ENCODE data around the gene GPATCH1. TPM values are rescaled to one million over a fixed set of nuclear protein-coding genes. Genes with fewer than 3 reads are reported as not detected.

GPATCH1 gene
- total RNA-seq, 2 donors from 2014 or later: 4.7 to 8.5 TPM

DNA sequence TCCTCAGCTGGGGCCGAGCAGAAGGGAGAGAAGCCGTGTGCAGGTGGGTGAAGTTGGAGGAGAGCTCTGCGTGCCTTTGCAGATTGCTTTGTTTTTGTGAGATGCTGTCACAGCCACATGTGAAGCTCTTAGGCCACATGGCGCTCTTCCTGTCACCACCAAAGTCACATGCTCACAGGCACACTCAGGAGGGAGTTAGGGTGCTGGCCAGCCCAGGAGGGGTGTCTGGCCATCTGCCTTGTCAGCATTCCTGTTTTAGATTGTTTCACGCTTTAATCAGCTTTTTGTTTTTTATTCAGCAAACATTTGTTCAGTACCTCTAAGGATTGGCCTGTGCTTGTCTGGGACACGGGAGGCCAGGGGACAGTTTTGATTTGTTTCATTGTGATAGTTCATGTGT lies 21.9 kb downstream of the GPATCH1 start:
- H3K4me1 ChIP-seq: no peaks in the 10 kb centered on the region
- H3K36me3 ChIP-seq: peaks cover 66% of the 10 kb centered on the region
- TF ChIP-seq, protein P1, sequence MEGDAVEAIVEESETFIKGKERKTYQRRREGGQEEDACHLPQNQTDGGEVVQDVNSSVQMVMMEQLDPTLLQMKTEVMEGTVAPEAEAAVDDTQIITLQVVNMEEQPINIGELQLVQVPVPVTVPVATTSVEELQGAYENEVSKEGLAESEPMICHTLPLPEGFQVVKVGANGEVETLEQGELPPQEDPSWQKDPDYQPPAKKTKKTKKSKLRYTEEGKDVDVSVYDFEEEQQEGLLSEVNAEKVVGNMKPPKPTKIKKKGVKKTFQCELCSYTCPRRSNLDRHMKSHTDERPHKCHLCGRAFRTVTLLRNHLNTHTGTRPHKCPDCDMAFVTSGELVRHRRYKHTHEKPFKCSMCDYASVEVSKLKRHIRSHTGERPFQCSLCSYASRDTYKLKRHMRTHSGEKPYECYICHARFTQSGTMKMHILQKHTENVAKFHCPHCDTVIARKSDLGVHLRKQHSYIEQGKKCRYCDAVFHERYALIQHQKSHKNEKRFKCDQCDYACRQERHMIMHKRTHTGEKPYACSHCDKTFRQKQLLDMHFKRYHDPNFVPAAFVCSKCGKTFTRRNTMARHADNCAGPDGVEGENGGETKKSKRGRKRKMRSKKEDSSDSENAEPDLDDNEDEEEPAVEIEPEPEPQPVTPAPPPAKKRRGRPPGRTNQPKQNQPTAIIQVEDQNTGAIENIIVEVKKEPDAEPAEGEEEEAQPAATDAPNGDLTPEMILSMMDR (IDR thresholded peaks at IDR 0.05): no peak
- no peaks in the 10 kb centered on the region for H3K9me3 ChIP-seq
- no peak overlapping the region for H3K4me3 ChIP-seq
- H3K27me3 ChIP-seq: no peaks in the 10 kb centered on the region
- no peak overlapping the region for H3K27ac ChIP-seq
- no peak for DNase-seq (ENCODE audit: low spot score)

DNA sequence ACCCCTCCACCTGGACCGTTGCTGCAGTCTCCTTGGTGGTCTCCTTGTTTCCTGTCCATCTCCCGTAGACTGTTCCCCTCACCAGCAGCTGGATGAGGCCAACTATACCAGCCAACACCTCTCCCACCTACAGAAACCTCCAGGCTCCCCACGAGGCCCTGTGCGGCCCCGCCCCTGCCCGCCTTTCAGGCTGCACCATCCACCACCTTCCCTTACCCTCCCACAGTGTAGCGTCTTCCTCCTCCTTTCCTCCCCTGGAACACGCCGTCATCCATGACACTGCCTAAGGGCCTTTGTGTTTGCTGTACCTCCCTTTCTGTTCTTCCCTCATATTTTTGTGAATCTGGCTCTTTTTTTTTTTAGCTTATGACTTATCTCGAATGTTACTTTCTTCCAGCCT lies 27.2 kb downstream of the GPATCH1 start:
- Histone ChIP-seq H3K4me1 (no peaks in the 10 kb centered on the region), H3K27ac (no peak overlapping the region), H3K36me3 (peaks cover 69% of the 10 kb centered on the region), H3K27me3 (no peaks in the 10 kb centered on the region), H3K9me3 (no peaks in the 10 kb centered on the region), H3K4me3 (no peak overlapping the region)
- DNase-seq (ENCODE audit: low spot score): no peak
- TF ChIP-seq, protein P1 (IDR thresholded peaks at IDR 0.05): no peak

DNA sequence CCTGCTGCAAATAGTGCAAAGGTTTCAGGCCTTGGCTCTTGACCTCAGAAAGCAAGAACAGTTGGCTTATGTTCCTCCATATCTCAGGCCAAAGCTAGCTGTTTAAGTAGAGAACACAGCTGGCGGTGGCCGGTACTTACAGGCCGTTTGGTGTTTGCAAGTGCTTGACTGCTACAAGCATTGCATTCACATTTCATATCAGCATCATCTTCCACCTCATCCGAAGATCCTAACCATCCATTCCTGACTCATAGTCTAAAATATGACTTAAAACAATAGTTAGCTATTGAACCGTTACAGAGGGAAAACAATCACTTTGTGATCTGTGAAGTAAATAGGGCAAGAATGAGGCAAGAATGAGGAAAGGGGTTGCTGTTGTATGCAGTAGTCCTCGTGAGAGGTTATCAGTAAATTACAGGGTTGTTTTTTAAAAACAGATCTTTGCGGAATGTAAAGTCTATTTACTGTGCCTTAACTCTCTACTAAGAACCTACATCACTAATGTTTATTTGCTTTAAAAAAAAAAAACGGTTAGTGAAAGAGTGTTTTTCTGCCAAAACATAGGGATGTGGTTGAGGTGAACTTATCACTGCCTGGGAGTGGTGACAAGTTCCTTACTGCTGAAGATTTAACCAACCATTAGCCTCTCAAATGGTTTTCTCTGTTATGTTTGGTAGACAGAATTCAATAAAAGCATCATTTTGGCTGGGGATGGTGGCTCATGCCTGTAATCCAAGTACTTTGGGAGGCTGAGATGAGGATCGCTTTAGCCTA lies 29.3 kb downstream of the GPATCH1 start:
- no peak overlapping the region for H3K4me3 ChIP-seq
- peaks cover 66% of the 10 kb centered on the region for H3K36me3 ChIP-seq
- no peaks in the 10 kb centered on the region for H3K27me3 ChIP-seq
- no peak for DNase-seq (ENCODE audit: low spot score)
- TF ChIP-seq, protein P1 (IDR thresholded peaks at IDR 0.05): no peak
- no peaks in the 10 kb centered on the region for H3K4me1 ChIP-seq
- no peaks in the 10 kb centered on the region for H3K9me3 ChIP-seq
- no peak overlapping the region for H3K27ac ChIP-seq

DNA sequence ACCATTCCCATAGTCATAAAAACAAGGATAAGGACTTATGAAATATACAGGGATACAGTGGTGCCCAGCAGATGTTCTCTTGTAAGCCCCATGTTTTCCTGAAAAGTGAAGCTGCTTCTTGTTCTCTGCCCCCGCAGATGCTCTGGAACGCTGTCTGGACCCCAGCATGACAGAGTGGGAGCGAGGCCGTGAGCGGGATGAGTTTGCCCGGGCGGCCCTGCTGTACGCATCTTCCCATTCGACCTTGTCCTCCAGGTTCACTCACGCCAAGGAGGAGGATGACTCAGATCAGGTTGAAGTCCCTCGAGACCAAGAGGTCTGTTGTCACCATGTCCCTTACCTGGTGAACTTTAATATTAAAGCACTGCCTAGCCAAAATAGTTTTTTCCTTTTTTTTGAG lies 30.6 kb downstream of the GPATCH1 start:
- peaks cover 71% of the 10 kb centered on the region for H3K36me3 ChIP-seq
- no peak overlapping the region for H3K4me3 ChIP-seq
- no peaks in the 10 kb centered on the region for H3K27me3 ChIP-seq
- H3K4me1 ChIP-seq: no peaks in the 10 kb centered on the region
- DNase-seq (ENCODE audit: low spot score): no peak
- no peak overlapping the region for H3K27ac ChIP-seq
- TF ChIP-seq, protein P1 (IDR thresholded peaks at IDR 0.05): no peak
- no peaks in the 10 kb centered on the region for H3K9me3 ChIP-seq

DNA sequence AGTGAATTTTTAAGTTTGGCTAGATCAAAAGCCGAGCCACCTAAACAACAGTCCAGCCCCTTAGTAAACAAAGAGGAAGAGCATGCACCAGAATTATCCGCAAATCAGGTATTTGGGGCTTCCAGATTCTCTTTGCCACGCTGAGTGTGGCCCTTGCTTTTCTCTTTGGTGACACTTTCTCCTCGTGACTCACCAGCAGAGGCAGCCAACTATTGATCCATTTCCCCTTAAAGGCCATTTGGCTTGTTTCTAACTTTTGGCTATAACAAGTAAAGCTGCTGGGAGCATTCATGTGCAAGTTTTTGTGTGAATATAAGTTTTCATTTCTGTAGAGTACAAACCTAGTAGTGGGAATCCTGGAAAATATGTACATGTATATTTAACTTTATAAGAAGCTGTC lies 33.3 kb downstream of the GPATCH1 start:
- Histone ChIP-seq H3K9me3 (no peaks in the 10 kb centered on the region), H3K36me3 (peaks cover 71% of the 10 kb centered on the region), H3K27me3 (no peaks in the 10 kb centered on the region), H3K27ac (no peak overlapping the region), H3K4me3 (no peak overlapping the region), H3K4me1 (no peaks in the 10 kb centered on the region)
- TF ChIP-seq, protein P1 (IDR thresholded peaks at IDR 0.05): no peak
- no peak for DNase-seq (ENCODE audit: low spot score)

DNA sequence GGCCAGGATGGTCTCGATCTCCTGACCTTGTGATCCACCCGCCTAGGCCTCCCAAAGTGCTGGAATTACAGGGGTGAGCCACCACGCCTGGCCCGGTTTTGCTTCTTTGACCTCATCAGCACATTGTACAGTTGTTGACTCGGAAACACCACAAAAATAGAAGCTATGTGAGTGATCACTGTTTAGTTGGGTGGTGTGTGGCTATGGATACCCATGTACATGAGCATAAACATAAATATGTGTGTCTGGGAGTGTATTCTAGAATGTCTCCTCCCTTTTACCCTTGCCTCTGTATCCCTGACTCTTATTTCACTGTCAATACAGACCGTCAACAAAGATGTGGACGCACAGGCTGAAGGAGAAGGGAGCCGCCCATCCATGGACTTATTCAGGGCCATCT lies 36.5 kb downstream of the GPATCH1 start:
- Histone ChIP-seq H3K9me3 (no peaks in the 10 kb centered on the region), H3K27me3 (no peaks in the 10 kb centered on the region), H3K4me3 (no peak overlapping the region), H3K36me3 (peaks cover 46% of the 10 kb centered on the region), H3K27ac (no peak overlapping the region), H3K4me1 (no peaks in the 10 kb centered on the region)
- DNase-seq (ENCODE audit: low spot score): no peak
- TF ChIP-seq, protein P1 (IDR thresholded peaks at IDR 0.05): no peak
